Thyroid gland (tissue), 4 donors: Measurements from ENCODE around the gene NEK6. TPM values are rescaled to one million over a fixed set of nuclear protein-coding genes. Genes with fewer than 3 reads are reported as not detected.

Source experiments
- DNase-seq, 2 donors: peaks; one replicate each; pipeline ENCODE4 v3.0.0-alpha.2; 2019
- H3K27ac ChIP-seq, 3 donors: fragments of 200-600 bp; sonication (generic); 1 replicate in 2 of 3; 2 replicates in 1 of 3; pipeline ENCODE4 v1.5.1; 2016 to 2019; ENCODE audit warnings: mild to moderate bottlenecking in 1 of 3, moderate library complexity in 1 of 3
- H3K27me3 ChIP-seq: fragments of 200-600 bp; sonication (generic); one replicate; pipeline ENCODE4 v1.5.1; 2019
- H3K36me3 ChIP-seq, 2 donors: fragments of 200-600 bp; sonication (generic); one replicate each; pipeline ENCODE4 v1.5.1; 2016 to 2019
- H3K4me1 ChIP-seq, 2 donors: fragments of 200-600 bp; sonication (generic); one replicate each; pipeline ENCODE4 v1.5.1; 2017 to 2019
- H3K4me3 ChIP-seq, 3 donors: fragments of 200-600 bp; sonication (generic); replicated peaks in 1 of 3; 1 replicate in 2 of 3; 2 replicates in 1 of 3; pipeline ENCODE4 v1.5.1; 2016; ENCODE audit warnings: mild to moderate bottlenecking in 1 of 3
- H3K9me3 ChIP-seq: fragments of 200-600 bp; sonication (generic); one replicate; pipeline ENCODE4 v1.5.1; 2017
- CTCF ChIP-seq, 6 experiments: fragments of 200-600 bp in 3 of 6; fragments of 450-650 bp in 3 of 6; sonication (generic) in 3 of 6; IDR thresholded peaks; one replicate each; pipeline ENCODE4 v1.5.1; 2016 to 2019; ENCODE audit warnings: antibody characterized with exemption in 6 of 6, mild to moderate bottlenecking in 2 of 6, inconsistent platforms in 1 of 6, moderate library complexity in 1 of 6
- POLR2A ChIP-seq, 2 donors: fragments of 450-650 bp; IDR thresholded peaks; one replicate each; pipeline ENCODE4 v1.6.1; 2017; ENCODE audit warnings: antibody characterized with exemption in 2 of 2, mild to moderate bottlenecking in 2 of 2, moderate library complexity in 1 of 2
- WGBS, 2 donors: methylation state at CpG; one replicate each; pipeline ENCODE4 v1.1.5; 2017; 5-methylcytosine and 5-hydroxymethylcytosine counted together
- intact Hi-C: fragments of 100-400 bp; cut with DNase I; formaldehyde crosslinking; loops from one replicate; pipeline ENCODE4 v1.15.1; 2023
- total RNA-seq, 4 donors: library from RNA; depleted of rRNA; stranded (reverse); fragments of >200 nt; gene quantifications; one replicate each; pipeline ENCODE4 v1.2.3, GENCODE V29; 2016

The NEK6 gene
- total RNA-seq, 4 donors from 2014 or later: 10.7 to 12.8 (median 11.0) TPM

GRCh38 chr9:124282442-124283227, 24.9 kb downstream of the NEK6 start:
- Histone ChIP-seq H3K4me3 (no peak overlapping the region), H3K27ac (peak overlapping the region; percentile 32 to 68 (median 62)), H3K9me3 (no peaks in the 10 kb centered on the region), H3K27me3 (no peaks in the 10 kb centered on the region), H3K4me1 (peaks cover 20 to 65% of the 10 kb centered on the region in 2 donors), H3K36me3 (no peaks in the 10 kb centered on the region)
- no peak for TF ChIP-seq POLR2A (IDR thresholded peaks at IDR 0.05)
- no peak for TF ChIP-seq CTCF (IDR thresholded peaks at IDR 0.05)
- WGBS, 2 donors: 64 to 75% methylated on average over 19 of the region's 20 CpGs
- intact Hi-C loops: no loop called here
- DNase-seq: peak; percentile 33 to 34

GRCh38 chr9:124283228-124283814, 25.6 kb downstream of the NEK6 start:
- Histone ChIP-seq H3K27me3 (no peaks in the 10 kb centered on the region), H3K4me3 (no peak overlapping the region), H3K27ac (peak overlapping the region in 2 of 3 donors; percentile 10 to 62), H3K9me3 (no peaks in the 10 kb centered on the region), H3K36me3 (no peaks in the 10 kb centered on the region), H3K4me1 (peaks cover 20 to 65% of the 10 kb centered on the region in 2 donors)
- intact Hi-C loops: no loop called here
- TF ChIP-seq CTCF (IDR thresholded peaks at IDR 0.05) (no peak), POLR2A (IDR thresholded peaks at IDR 0.05) (no peak)
- DNase-seq: no peak
- WGBS, 2 donors: 86 to 88% methylated on average over 15 of the region's 15 CpGs

- Histone ChIP-seq H3K4me3 (no peak overlapping the region), H3K27ac (peak overlapping the region in 2 of 3 donors; percentile 59 to 61), H3K9me3 (no peaks in the 10 kb centered on the region), H3K27me3 (no peaks in the 10 kb centered on the region), H3K4me1 (peaks cover 16 to 62% of the 10 kb centered on the region in 2 donors), H3K36me3 (no peaks in the 10 kb centered on the region)
- WGBS, 2 donors: 84 to 87% methylated on average over 18 of the region's 18 CpGs
- intact Hi-C loops: no loop called here
- TF ChIP-seq POLR2A (IDR thresholded peaks at IDR 0.05) (no peak), CTCF (IDR thresholded peaks at IDR 0.05) (no peak)
- no peak for DNase-seq
These were observed 26.6 kb downstream of the NEK6 start for GRCh38 chr9:124284237-124284831.

- Histone ChIP-seq H3K27me3 (no peaks in the 10 kb centered on the region), H3K36me3 (no peaks in the 10 kb centered on the region), H3K27ac (peak overlapping the region in 2 of 3 donors; percentile 59 to 61), H3K9me3 (no peaks in the 10 kb centered on the region), H3K4me3 (no peak overlapping the region), H3K4me1 (peaks cover 10 to 56% of the 10 kb centered on the region in 2 donors)
- intact Hi-C loops: no loop called here
- TF ChIP-seq CTCF (IDR thresholded peaks at IDR 0.05) (no peak), POLR2A (IDR thresholded peaks at IDR 0.05) (no peak)
- no peak for DNase-seq
- 69 to 87% methylated on average over 15 to 18 of the region's 18 CpGs for WGBS, 2 donors
These were observed 27.2 kb downstream of the NEK6 start for GRCh38 chr9:124284940-124285441.
